GM21360 (cell line): ENCODE results near the gene TAF1C.
"Not testable (repeated sequence)": the region's sequence is repeated elsewhere in the genome, so short reads cannot be mapped to it uniquely, and the experiment has no call there.

Experiments
- ATAC-seq: cut with Tn5 transposase; IDR thresholded peaks from one replicate; pipeline ENCODE4 v1.9.1; 2021; ENCODE audit warnings: mild to moderate bottlenecking, moderate library complexity; ENCODE audit not compliant: unreplicated experiment

Gene TAF1C, protein sequence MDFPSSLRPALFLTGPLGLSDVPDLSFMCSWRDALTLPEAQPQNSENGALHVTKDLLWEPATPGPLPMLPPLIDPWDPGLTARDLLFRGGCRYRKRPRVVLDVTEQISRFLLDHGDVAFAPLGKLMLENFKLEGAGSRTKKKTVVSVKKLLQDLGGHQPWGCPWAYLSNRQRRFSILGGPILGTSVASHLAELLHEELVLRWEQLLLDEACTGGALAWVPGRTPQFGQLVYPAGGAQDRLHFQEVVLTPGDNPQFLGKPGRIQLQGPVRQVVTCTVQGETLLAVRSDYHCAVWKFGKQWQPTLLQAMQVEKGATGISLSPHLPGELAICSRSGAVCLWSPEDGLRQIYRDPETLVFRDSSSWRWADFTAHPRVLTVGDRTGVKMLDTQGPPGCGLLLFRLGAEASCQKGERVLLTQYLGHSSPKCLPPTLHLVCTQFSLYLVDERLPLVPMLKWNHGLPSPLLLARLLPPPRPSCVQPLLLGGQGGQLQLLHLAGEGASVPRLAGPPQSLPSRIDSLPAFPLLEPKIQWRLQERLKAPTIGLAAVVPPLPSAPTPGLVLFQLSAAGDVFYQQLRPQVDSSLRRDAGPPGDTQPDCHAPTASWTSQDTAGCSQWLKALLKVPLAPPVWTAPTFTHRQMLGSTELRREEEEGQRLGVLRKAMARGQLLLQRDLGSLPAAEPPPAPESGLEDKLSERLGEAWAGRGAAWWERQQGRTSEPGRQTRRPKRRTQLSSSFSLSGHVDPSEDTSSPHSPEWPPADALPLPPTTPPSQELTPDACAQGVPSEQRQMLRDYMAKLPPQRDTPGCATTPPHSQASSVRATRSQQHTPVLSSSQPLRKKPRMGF

DNA sequence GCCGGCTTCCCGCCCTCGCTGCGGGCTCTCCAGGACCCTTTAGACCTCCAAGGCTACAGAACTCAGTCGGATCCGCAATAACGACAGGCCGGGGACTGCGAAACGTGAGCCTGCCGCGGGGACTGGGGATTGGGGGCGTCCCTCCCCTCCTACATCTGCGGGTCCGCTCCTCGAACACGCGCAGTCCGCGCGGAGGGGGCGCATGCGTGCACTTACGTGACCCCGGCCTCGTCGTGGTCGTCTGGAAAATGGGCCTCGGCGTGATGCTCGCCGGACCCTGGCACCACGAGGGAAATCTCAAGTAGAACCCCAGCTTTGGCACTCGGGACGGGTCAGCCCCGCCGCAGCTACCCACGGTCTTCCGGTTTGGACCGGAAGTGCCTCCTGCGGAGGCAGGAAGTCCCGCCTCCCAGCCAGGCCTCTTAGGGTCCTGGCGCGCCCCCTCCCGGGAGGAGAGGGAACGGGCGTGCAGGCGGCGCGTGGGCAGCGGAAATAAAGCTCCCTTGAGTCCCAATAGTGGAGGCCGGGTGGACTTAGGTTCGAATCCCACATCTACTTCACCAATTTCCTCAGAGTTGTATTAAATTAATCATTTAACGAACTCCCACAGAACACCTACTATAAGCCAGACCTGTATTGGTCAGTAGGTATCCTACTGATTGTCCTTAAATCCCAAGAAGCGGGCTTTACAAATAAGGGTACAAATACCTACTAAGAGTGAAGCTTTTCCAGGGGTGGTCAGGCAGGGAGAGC lies at the start of gene TAF1C:
TSS of gene TAF1C (minus strand) at position 373 of the 753 bp plus-strand sequence. CDS start 2,069 bp downstream, outside the sequence.
- peak; percentile 98 for ATAC-seq

DNA sequence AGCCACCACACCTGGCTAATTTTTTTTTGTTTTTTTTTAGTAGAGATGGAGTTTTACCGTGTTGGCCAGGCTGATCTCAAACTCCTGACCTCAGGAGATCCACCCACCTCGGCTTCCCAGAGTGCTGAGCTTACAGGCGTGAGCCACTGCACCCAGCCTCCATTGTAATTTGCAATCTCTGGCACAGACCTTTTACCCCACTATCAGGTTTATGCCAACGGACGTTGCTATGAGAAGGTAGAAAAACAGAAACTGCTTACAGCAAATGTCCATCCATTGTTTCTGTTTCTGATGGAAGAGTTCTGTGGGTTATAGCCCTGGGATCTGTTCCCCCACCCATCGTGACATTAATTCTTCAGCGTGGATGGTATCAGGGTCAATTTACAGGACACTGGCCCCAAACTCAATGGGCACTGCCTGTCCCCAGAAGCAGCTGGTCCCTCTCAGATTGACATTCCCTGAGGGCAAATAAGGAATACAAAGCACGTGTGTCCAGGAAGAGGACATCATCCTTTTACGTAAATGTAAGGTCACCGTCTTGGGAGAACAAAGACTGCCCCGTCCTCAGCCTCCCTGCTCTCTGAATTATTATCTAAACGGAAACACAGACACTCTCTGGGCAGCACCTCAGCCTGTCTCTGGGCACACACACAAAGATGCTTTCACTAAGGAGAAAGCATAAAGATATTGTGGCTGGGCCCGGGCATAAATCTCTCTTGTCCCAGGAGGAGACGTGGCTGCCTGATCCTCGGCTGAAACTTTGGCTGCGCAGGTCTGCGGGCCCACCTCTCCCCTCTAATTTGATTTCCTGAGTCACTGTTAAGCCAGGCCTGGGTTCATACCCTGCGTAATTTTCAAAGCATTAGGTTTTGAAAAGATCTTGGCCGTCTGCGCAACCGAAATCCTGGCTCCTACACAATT lies 47.7 kb upstream of the TAF1C start:
- no peak for ATAC-seq

DNA sequence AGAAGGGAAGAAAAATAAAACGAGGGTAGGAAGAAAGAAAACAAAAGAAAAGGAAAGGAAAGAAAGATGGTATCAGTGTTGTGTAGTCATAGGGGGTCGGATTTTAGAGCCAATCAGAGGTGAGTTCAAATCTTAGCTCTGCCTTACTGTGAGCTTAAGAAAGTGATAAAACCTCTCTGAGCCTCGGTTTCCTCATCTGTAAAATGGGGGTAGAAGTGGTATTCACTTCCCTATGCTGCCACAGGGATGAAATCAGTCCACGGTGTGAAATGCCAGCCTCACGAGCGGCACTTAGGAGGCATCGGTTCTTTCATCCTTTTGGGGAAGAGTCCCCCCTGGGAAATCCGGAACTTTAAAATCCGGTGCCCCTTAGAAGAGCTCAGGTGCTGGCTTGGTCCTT lies 46.9 kb upstream of the TAF1C start:
- ATAC-seq: no peak

DNA sequence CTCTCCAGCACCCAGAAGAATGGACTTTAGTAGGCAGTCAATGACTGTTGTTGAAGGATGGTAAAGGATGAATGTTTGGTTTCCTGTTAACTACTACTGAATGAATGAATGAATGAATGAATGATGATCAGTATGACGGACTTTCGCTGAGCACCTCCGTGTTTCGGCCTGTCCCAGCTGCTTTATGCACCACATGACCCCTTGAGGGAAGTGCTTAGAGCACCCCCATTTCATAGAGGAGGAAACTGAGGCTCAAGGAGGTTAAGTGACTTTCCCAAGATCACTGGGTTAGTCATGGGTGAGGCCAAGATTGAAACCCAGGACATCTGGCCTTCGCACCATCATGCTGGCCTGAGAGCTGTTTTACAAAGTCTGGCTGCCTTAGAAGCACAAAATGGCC lies 46.1 kb upstream of the TAF1C start:
- ATAC-seq: no peak

DNA sequence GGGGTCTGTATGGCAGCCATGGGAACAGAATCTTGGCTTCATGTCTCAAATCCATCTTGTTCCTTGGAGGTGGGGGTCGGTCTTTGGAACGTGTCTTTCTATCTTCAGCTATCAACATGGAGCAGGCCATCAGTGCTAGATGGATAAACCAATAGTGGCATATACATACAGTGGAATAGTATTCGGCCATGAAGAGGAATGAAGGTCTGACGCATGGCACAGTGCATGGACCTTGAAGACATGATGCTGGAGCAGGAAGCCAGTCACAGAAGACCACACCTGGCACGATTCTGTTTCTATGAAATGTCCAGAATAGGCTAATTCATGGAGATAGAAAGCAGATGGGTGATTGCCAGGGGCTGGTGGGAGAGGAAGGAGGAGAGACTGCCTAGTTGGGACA lies 45.2 kb upstream of the TAF1C start:
- no peak for ATAC-seq

DNA sequence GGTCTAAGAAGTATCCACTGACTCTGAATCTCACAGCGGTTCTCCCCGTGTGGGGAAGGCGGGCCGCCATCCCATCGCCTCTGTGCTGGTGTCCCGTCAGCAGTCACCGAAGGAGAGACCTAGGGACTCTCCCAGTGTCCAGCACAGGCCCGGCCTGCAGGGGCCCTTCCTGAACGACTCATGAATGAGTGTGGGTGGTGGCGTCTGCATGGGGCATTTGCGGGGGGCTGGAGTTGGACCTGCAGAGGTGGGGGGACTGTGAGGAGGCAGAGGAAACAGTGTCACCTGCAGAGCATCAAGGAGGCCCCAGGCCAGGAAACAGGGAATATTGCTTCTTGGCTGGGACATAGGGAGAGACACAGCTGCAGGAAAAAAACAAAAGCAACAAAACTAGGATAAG lies 42.6 kb upstream of the TAF1C start:
- ATAC-seq: no peak

DNA sequence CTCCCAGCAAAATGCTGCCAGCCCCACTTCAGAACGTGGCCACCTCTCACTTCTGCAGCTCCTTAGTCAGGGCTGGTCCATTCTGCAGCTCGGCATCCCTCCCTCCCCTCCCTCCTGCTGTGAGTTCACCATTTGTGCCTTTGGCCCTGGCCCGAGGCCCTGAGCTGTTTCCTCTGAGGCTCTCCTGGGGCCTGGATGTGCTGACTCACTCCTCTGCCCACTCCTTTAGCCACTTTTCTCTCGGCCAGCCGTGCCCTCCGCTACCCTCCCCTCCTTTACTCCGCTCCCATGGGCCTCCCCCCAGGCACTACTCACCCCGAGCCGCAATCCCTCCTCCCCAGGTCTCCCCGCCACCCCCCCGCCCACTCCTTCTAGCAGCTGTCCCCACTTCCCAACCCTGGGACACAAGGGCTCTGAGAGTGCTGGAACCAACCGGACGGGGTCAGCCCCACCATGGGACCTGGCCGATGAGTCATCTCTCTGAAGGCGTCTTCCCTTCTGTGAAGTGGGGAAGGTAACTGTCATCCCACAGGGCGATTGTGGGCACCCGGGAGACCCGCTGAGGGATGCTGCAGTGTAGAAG lies 41.5 kb upstream of the TAF1C start:
- ATAC-seq: no peak

DNA sequence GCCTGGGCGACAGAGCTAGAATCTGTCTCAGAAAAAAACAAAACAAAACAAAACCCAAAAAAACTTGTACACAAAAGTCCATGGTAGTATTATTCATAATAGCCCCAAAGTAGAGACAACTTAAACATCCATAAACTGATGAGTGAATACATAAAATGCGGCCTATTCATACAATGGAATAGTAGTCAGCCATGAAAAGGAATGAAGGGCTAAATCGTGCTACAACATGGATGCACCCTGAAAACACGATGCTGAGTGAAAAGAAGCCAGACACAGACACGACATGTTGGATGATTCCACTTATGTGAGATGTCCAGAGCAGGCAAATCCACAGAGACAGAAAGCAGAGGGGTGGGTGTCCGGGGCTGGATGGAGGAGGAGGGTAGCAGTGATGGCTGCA lies 40.7 kb upstream of the TAF1C start:
- ATAC-seq: no peak

DNA sequence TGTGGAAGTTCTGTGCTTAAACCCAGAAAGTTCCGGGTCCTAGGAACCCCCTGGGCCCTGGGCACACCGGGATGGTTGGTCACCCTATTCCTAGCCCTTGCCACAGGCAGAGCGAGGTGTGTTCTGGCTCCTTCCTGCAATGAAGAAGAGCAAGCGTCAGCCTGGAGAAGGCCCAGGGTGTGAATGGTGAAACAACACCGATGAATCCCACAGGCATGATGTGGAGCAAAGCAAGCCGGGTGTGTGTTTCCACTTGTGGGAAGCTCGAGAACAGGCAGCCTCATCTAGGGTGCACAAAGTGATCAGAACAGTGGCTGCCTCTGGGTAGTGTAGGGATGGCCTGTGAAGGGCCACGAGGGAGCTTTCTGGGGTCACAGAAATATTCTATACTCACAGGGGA lies 39.2 kb upstream of the TAF1C start:
- ATAC-seq: no peak

DNA sequence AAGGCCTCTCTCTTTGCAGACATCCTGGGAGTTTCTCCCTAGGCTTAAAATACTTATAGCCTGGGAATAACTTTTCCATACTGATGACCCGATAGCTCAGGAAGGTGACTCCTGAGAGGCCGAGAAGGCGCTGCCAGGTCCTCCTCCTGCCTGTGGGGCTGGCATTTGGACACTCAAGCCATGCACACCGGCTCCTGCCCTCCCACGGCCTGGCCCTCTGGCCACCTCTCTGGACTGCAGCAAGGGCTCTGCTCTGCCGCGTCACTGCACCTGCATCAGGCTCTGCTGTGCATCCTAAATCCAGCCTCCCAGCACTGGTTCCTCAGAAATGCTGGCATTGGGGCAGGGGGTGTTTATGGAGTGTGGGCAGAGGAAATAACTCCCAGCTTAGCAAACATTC lies 38.7 kb upstream of the TAF1C start:
- ATAC-seq: no peak

DNA sequence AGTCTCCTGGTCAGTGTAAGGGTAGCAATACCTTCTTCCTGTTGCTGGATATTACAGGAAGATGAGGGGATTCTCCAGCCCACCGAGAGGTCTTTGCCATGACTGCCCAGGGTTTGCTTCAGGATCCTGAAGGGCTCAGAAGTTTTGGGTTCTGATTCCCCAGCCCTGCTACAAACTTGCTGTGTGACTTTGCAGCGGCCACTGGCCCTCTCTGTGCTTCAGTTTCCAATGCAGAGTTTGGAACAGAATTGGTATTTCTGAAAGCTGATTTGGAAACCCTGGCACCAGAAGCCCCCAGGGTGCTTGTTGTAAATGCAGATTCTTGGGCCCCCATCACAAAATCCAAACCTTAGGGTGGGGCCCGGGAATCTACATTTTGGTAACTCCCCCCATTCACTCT lies 38.3 kb upstream of the TAF1C start:
- no peak for ATAC-seq

DNA sequence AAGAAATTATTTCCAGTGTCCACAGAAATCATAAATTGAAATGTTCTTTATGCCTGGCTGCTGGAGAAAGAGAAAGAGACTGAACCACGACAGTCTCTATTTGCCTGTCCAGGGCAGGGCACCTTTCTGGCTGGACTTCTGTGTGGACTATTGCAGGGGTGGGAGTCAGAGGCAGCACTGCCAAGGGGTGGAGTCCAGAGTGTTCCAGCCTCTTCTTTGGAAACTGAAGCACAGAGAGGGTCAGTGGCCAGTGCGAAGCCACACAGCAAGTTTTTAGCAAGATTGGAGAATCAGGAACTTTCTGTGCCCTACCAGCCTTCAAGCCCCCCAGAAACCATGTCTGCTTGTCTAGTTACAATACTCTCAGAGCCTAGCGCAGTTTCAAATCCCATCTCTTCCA lies 37.7 kb upstream of the TAF1C start:
- no peak for ATAC-seq

DNA sequence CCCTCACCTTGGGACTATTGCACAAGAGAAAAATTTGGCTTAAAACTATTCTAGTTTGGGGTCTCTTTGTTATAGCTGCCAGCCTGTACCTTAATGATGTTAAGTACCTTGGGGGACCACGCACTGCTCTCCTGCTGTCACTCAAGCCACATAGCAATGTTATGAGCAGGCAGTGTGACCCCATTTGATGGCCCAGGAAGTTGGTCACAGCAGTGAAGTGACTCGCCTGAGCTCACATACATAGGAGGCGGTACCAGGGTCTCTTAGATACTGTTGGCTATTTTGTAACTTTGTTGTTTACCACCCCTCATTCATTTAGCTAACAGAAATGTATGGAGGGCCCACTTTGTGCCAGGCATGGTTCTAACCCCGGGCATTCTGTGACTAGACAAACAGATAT lies 36.6 kb upstream of the TAF1C start:
- ATAC-seq: no peak

DNA sequence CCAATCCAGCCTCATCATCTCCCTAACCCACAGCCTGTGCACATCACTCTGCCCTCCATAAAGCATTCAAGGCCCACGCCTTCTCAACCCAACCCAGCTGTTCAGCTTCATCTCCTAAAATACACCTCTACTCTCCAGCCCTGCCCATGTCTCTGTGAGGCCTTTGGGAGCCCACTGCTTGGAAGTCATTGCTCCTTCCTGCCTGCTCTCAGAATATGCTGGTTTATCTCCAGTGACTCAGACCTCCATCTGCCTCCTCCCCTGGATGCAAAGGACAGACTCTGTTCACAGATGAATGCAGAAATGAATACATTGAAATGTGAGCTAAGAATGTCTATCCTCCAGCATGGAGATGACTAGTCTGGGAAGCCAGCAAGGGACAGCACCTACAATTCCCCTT lies 34.0 kb upstream of the TAF1C start:
- no peak for ATAC-seq

DNA sequence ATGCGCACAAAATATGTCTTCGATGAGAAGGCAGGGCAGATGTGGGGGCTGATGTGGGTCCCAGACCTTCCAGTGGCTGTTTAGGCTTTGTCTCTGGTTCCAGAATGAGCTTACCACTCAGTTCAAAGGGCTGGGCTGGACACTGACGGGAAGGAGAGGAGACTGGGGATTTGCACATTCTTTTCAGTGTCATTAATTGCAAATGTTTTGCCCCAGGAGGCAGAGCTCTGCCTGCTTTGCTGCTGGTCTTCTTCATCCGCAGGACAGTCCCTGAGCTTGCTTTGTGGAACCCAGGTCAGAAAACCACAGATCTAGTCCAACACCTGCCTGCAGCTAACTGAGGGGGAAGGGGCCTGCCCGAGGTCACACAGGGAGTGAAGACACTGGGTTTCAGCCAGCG lies 32.1 kb upstream of the TAF1C start:
- ATAC-seq: no peak

DNA sequence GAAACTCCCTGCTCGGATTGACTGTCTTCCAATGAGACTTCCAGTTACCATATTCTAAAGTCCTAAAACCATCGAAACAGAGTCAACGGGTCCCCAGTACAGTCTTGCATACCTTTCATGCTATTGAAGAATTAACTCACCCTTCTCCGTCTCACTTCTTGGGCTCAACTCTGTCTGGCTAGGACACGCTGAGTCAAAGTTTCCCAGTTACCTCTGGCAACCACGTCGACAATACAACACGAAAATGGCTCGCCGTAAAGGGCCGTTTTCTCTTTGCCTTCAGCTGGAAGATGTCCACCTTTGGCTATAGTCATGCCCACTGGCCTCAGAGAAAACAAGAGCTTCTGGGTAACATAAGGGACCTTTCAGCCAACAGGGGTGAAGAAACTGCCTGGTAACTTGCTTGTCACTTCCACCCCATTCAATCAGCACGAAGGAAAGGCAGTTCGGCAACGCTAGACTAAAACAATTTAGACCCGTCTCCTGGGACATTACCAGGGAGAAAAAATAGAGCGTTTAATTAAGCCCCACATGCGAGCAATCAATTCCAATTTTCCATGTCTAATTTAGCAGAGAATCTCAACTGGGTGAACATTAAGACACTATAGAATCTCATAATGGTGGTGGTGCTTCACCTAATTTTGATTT lies 31.4 kb upstream of the TAF1C start:
- ATAC-seq: no peak

DNA sequence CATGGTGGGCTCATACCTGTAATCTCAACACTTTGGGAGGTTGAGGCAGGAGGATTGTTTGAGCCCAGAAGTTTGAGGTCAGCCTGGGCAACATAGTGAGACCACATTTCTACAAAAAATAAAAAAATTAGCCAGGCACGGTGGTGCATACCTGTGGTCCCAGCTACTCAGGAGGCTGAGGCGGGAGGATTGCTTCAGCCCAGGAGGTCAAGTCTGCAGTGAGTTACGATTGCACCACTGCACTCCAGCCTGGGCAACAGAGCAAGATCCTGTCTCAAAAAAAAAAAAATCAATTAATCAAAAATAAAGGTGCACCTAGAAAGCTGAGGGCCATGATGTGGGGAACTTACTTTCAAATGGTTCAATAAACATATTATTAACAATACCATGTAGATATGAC lies 29.3 kb upstream of the TAF1C start:
- ATAC-seq: not testable (repeated sequence)

DNA sequence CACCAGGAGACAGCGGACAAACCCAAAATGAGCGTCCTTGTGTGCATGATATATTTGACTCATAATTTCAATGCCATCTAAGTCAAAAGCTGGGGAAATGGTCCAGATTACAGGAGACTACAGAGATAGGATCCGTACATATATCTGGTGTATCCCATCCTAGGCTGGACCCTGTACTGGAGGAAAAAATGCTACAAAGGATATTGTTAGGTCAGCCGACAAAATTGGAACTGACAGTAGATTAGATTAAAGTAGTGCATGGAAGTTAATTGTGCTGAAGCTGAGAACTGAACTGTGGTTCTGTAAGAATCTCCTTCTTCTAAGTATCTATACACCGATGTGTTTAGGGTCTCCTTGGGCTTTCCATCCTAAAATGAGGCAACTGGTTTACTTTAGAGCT lies 28.7 kb upstream of the TAF1C start:
- ATAC-seq: no peak

DNA sequence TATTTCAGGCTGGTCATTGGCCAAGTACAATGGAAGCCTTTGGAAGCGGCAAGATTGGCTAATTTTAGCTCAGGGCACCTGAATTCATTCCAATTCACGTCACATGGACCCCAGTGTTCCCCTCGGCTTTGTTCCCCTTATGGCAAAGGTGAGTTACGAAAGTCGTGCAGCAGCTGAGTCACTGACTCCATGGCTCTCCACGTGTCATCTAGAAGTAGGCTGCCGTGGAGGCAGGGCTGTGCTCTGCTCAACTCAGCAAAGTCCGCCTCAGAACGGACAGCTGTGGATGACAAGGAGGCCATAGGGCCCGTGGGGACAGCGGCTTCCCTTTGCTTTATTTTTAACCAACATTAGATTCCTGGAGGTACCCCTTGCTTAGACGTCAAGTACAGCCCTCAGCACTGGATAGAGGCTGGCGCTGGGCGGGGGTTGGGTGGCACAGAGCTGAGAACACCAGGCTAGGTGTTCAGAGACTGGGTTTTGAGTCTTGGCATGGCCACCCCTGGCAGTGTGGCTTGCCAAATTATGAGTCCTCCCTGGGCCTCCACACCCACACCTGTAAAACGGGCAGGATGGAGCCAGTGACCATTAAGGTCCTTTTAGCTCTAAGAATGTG lies 27.7 kb upstream of the TAF1C start:
- ATAC-seq: no peak
